Measurements from ENCODE around the gene CHAMP1.
"Not testable (repeated sequence)": the region's sequence is repeated elsewhere in the genome, so short reads cannot be mapped to it uniquely, and the experiment has no call there.

CHAMP1 gene

GRCh38 chr13:114338959-114339358 is 24.7 kb downstream of the CHAMP1 start:
- no peak overlapping the region for H3K4me2 ChIP-seq (ENCODE audit: low read depth, low read length, poor library complexity, severe bottlenecking)
- H3K79me2 ChIP-seq (ENCODE audit: insufficient read depth, low read length) = no peaks in the 10 kb centered on the region
- H3K9me3 ChIP-seq (ENCODE audit: insufficient read depth, low read length) = no peaks in the 10 kb centered on the region
- TF ChIP-seq EZH2phosphoT487 (conservative IDR thresholded peaks at IDR 0.05; ENCODE audit: low read length) = no peak
- TF ChIP-seq CTCF (IDR thresholded peaks at IDR 0.05; ENCODE audit: insufficient read depth, low read length, poor library complexity, severe bottlenecking) = no peak
- H3K27ac ChIP-seq (ENCODE audit: low read depth, low read length) = no peak overlapping the region
- no peak overlapping the region for H2AFZ ChIP-seq (ENCODE audit: low read depth, low read length, severe bottlenecking)
- H3K9ac ChIP-seq (ENCODE audit: low read length) = no peak overlapping the region
- no peaks in the 10 kb centered on the region for H4K20me1 ChIP-seq (ENCODE audit: low read depth, low read length)
- H3K4me3 ChIP-seq (ENCODE audit: insufficient read depth, low read length, poor library complexity, severe bottlenecking) = no peak overlapping the region
- 0 out of 2 replicates have a peak, but pooled peaks cover 4% of the 10 kb centered on the region for H3F3A ChIP-seq (ENCODE audit: insufficient read depth)
- no peaks in the 10 kb centered on the region for H3K36me3 ChIP-seq (ENCODE audit: low read length)
- no peaks in the 10 kb centered on the region for H3K9me2 ChIP-seq (replicated peaks; ENCODE audit: insufficient read depth, low read length)
- no peaks in the 10 kb centered on the region for H3K27me3 ChIP-seq (ENCODE audit: low read length)

GRCh38 chr13:114339857-114340534 is 25.7 kb downstream of the CHAMP1 start:
- Histone ChIP-seq H3K79me2 (ENCODE audit: insufficient read depth, low read length) (no peaks in the 10 kb centered on the region), H3K27ac (ENCODE audit: low read depth, low read length) (no peak overlapping the region), H3F3A (ENCODE audit: insufficient read depth) (0 out of 2 replicates have a peak, but pooled peaks cover 4% of the 10 kb centered on the region), H4K20me1 (ENCODE audit: low read depth, low read length) (no peaks in the 10 kb centered on the region), H3K27me3 (ENCODE audit: low read length) (no peaks in the 10 kb centered on the region), H3K9me3 (ENCODE audit: insufficient read depth, low read length) (no peaks in the 10 kb centered on the region), H3K36me3 (ENCODE audit: low read length) (no peaks in the 10 kb centered on the region), H2AFZ (ENCODE audit: low read depth, low read length, severe bottlenecking) (no peak overlapping the region), H3K4me3 (ENCODE audit: insufficient read depth, low read length, poor library complexity, severe bottlenecking) (no peak overlapping the region), H3K9me2 (replicated peaks; ENCODE audit: insufficient read depth, low read length) (no peaks in the 10 kb centered on the region), H3K4me2 (ENCODE audit: low read depth, low read length, poor library complexity, severe bottlenecking) (peak overlapping the region; percentile 1), H3K9ac (ENCODE audit: low read length) (no peak overlapping the region)
- TF ChIP-seq EZH2phosphoT487 (conservative IDR thresholded peaks at IDR 0.05; ENCODE audit: low read length) (no peak), CTCF (IDR thresholded peaks at IDR 0.05; ENCODE audit: insufficient read depth, low read length, poor library complexity, severe bottlenecking) (peak; percentile 81)

DNA sequence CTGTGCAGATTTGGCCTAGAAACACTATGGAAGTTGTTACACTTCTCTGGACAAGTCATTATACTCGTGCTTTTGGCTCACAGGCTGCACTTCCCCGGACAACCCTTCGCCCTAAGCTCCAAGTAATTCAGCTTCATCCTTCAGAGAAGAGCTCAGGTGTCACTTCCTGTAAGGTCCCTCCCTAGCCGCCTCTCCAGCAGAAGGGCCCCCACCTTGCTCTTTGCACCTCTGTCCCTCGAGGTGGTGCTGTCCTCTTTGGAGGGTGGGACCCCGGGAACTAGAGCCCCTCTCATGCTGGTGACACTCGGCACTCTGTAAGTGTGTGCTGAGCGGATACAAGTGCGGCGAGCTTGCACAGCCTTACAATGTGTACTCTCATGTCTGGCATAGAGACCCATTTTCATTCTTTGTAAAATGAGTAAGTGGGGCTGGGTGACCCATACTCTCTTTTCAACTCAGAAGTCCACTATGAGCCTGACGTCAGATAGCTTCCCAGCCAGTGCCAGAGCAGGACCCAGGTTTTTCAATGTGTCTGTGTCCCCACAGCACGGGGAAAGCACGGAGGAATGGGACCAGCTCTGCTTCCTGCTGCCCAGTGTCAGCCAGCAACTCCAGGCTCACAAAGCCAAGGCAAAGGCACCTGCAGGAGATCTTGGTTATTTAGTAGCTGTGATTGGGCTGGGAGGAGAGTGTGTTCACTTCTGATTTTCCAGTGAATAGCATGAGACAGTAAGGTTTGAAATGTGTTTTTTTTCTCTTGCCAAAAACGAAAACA is 26.9 kb downstream of the CHAMP1 start:
- no peaks in the 10 kb centered on the region for H3K27me3 ChIP-seq (ENCODE audit: low read length)
- H3K27ac ChIP-seq (ENCODE audit: low read depth, low read length) = no peak overlapping the region
- no peak overlapping the region for H2AFZ ChIP-seq (ENCODE audit: low read depth, low read length, severe bottlenecking)
- H4K20me1 ChIP-seq (ENCODE audit: low read depth, low read length) = no peaks in the 10 kb centered on the region
- no peaks in the 10 kb centered on the region for H3K79me2 ChIP-seq (ENCODE audit: insufficient read depth, low read length)
- H3K9ac ChIP-seq (ENCODE audit: low read length) = no peak overlapping the region
- no peaks in the 10 kb centered on the region for H3K9me3 ChIP-seq (ENCODE audit: insufficient read depth, low read length)
- H3K4me3 ChIP-seq (ENCODE audit: insufficient read depth, low read length, poor library complexity, severe bottlenecking) = no peak overlapping the region
- TF ChIP-seq CTCF (IDR thresholded peaks at IDR 0.05; ENCODE audit: insufficient read depth, low read length, poor library complexity, severe bottlenecking) (no peak), EZH2phosphoT487 (conservative IDR thresholded peaks at IDR 0.05; ENCODE audit: low read length) (no peak)
- H3F3A ChIP-seq (ENCODE audit: insufficient read depth) = 0 out of 2 replicates have a peak, but pooled peaks cover 4% of the 10 kb centered on the region
- no peaks in the 10 kb centered on the region for H3K36me3 ChIP-seq (ENCODE audit: low read length)
- no peak overlapping the region for H3K4me2 ChIP-seq (ENCODE audit: low read depth, low read length, poor library complexity, severe bottlenecking)
- H3K9me2 ChIP-seq (replicated peaks; ENCODE audit: insufficient read depth, low read length) = no peaks in the 10 kb centered on the region

GRCh38 chr13:114347256-114347655 is 33.0 kb downstream of the CHAMP1 start:
- H2AFZ ChIP-seq (ENCODE audit: low read depth, low read length, severe bottlenecking); H3K27ac ChIP-seq (ENCODE audit: low read depth, low read length); H3K27me3 ChIP-seq (ENCODE audit: low read length); H3K9me3 ChIP-seq (ENCODE audit: insufficient read depth, low read length); H3K4me3 ChIP-seq (ENCODE audit: insufficient read depth, low read length, poor library complexity, severe bottlenecking); H3K4me2 ChIP-seq (ENCODE audit: low read depth, low read length, poor library complexity, severe bottlenecking); H3K36me3 ChIP-seq (ENCODE audit: low read length); H4K20me1 ChIP-seq (ENCODE audit: low read depth, low read length); H3K9ac ChIP-seq (ENCODE audit: low read length); H3K79me2 ChIP-seq (ENCODE audit: insufficient read depth, low read length); H3F3A ChIP-seq (ENCODE audit: insufficient read depth); H3K9me2 ChIP-seq (replicated peaks; ENCODE audit: insufficient read depth, low read length): not testable (repeated sequence)

Measured in SU-DHL-6 (cell line).